ENCODE data around the gene GATAD2A. TPM values are rescaled to one million over a fixed set of nuclear protein-coding genes. Genes with fewer than 3 reads are reported as not detected.

Gene GATAD2A
- total and polyA plus RNA-seq, 4 donors, result 7.1 to 23.7 (median 18.2) TPM

DNA sequence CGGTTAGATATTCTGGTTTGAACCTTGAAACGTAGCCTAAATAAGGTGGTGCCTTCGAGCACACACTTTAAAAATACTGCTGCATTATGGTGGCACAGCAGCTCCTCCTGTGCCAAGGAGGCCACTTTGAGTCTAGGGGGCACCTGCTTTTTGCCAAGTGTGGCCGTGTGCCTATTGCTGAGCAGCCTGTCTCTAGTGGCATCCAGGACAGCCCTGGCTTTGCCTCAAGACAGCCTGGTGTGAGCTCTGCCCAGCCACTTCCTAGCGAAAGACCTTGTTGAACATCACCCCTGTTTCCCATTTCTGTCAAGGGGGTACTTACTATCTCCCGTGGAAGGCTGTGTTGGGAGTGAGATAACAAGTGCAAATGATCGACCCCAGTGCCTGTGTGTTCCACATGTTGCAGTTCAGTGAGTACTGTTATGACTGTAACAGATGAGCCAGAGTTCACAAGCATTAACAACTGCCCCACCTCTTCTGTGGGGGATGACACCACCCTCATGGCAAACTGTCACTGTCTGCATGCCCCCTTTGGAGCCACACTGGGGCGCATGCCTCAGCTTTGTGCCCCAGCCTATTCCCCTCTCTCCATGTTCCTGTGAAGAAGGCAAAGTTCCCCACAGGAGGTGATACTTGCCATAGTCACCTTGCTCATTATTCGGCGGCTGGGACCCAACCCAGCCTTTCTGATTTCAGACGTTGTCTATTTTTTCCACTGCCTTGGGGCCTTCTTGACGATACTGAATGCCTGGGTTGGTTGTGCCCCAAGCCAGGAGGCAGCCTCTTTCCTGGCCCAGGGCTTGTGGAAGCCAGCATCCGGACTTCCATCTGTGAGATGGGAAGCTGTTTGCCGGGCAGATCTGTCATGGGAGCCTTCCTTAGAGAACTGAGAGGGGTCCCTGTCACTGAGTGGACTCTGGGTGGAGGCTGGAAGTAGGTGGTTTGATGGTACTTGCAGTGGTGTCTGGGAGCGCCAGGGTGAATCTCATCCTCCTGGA is 5.4 kb downstream of the GATAD2A start:
- Histone ChIP-seq H3K4me1 (ENCODE audit: control insufficient read depth in 4 of 4, insufficient read depth in 4 of 4, low read length in 3 of 4) (peaks cover 6 to 20% (median 19%) of the 10 kb centered on the region in 4 donors), H3K27ac (ENCODE audit: low read depth in 1 of 2, low read length in 2 of 2) (no peak overlapping the region), H3K9me3 (ENCODE audit: control insufficient read depth in 4 of 4, low read length in 3 of 4) (no peaks in the 10 kb centered on the region), H3K9ac (ENCODE audit: low read depth in 1 of 2, low read length in 2 of 2) (no peak overlapping the region), H3K36me3 (ENCODE audit: control insufficient read depth in 4 of 4, insufficient read depth in 3 of 4, low read depth in 1 of 4, low read length in 3 of 4) (peaks cover 0 to 2% (median under 1%) of the 10 kb centered on the region in 4 donors), H3K4me3 (ENCODE audit: low read depth in 1 of 3, low read length in 3 of 3) (no peak overlapping the region), H3K27me3 (ENCODE audit: control insufficient read depth in 4 of 4, insufficient read depth in 4 of 4, low read length in 3 of 4) (no peaks in the 10 kb centered on the region)
- 81% methylated on average over 15 of the region's 15 CpGs for WGBS
- TF ChIP-seq, protein P1, sequence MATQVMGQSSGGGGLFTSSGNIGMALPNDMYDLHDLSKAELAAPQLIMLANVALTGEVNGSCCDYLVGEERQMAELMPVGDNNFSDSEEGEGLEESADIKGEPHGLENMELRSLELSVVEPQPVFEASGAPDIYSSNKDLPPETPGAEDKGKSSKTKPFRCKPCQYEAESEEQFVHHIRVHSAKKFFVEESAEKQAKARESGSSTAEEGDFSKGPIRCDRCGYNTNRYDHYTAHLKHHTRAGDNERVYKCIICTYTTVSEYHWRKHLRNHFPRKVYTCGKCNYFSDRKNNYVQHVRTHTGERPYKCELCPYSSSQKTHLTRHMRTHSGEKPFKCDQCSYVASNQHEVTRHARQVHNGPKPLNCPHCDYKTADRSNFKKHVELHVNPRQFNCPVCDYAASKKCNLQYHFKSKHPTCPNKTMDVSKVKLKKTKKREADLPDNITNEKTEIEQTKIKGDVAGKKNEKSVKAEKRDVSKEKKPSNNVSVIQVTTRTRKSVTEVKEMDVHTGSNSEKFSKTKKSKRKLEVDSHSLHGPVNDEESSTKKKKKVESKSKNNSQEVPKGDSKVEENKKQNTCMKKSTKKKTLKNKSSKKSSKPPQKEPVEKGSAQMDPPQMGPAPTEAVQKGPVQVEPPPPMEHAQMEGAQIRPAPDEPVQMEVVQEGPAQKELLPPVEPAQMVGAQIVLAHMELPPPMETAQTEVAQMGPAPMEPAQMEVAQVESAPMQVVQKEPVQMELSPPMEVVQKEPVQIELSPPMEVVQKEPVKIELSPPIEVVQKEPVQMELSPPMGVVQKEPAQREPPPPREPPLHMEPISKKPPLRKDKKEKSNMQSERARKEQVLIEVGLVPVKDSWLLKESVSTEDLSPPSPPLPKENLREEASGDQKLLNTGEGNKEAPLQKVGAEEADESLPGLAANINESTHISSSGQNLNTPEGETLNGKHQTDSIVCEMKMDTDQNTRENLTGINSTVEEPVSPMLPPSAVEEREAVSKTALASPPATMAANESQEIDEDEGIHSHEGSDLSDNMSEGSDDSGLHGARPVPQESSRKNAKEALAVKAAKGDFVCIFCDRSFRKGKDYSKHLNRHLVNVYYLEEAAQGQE (IDR thresholded peaks at IDR 0.05), result no peak
- TF ChIP-seq FOXA2 (IDR thresholded peaks at IDR 0.05) (no peak), YY1 (IDR thresholded peaks at IDR 0.05) (no peak), HNF4G (IDR thresholded peaks at IDR 0.05) (no peak), NR2F2 (IDR thresholded peaks at IDR 0.05) (no peak), JUND (IDR thresholded peaks at IDR 0.05) (no peak), EGR1 (IDR thresholded peaks at IDR 0.05; ENCODE audit: low read depth in 2 of 2) (no peak)
- TF ChIP-seq, protein P2, sequence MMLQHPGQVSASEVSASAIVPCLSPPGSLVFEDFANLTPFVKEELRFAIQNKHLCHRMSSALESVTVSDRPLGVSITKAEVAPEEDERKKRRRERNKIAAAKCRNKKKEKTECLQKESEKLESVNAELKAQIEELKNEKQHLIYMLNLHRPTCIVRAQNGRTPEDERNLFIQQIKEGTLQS (IDR thresholded peaks at IDR 0.05), result no peak
- TF ChIP-seq, protein P3, sequence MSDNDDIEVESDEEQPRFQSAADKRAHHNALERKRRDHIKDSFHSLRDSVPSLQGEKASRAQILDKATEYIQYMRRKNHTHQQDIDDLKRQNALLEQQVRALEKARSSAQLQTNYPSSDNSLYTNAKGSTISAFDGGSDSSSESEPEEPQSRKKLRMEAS (IDR thresholded peaks at IDR 0.05), result no peak
- DNase-seq (ENCODE audit: low spot score), result no peak

DNA sequence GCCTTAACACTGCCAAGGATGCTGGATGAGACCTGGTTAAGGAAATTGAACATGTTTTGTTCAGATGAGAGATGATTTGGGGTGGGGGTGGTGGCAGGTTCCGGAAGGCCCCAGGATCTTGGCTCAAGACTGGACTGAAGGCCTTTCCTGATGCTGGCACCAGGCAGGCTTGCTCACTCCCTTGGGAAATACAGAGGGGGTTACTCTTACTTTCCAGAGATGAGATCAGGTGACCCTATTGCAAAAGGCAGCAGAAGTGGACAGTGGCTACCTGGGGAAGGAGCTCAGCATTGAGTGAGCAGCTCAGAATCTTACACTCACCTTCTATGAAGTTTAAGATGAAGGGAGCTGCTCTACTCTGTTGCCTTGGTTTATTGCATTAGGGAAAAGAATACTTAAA is 10.8 kb downstream of the GATAD2A start:
- H3K36me3 ChIP-seq (ENCODE audit: control insufficient read depth in 4 of 4, insufficient read depth in 3 of 4, low read depth in 1 of 4, low read length in 3 of 4), result peaks cover 0 to 2% (median under 1%) of the 10 kb centered on the region in 4 donors
- no peak overlapping the region for H3K9ac ChIP-seq (ENCODE audit: low read depth in 1 of 2, low read length in 2 of 2)
- 100% methylated on average over 1 of the region's 1 CpG for WGBS
- TF ChIP-seq TAF1 (conservative IDR thresholded peaks at IDR 0.05) (no peak), FOXA1 (IDR thresholded peaks at IDR 0.05) (no peak), RXRA (IDR thresholded peaks at IDR 0.05) (no peak), JUND (IDR thresholded peaks at IDR 0.05) (no peak), HNF4G (IDR thresholded peaks at IDR 0.05) (no peak), YY1 (IDR thresholded peaks at IDR 0.05) (no peak), SP1 (IDR thresholded peaks at IDR 0.05) (no peak), NR2F2 (IDR thresholded peaks at IDR 0.05) (no peak)
- TF ChIP-seq, protein P3 (IDR thresholded peaks at IDR 0.05), result no peak
- TF ChIP-seq, protein P4, sequence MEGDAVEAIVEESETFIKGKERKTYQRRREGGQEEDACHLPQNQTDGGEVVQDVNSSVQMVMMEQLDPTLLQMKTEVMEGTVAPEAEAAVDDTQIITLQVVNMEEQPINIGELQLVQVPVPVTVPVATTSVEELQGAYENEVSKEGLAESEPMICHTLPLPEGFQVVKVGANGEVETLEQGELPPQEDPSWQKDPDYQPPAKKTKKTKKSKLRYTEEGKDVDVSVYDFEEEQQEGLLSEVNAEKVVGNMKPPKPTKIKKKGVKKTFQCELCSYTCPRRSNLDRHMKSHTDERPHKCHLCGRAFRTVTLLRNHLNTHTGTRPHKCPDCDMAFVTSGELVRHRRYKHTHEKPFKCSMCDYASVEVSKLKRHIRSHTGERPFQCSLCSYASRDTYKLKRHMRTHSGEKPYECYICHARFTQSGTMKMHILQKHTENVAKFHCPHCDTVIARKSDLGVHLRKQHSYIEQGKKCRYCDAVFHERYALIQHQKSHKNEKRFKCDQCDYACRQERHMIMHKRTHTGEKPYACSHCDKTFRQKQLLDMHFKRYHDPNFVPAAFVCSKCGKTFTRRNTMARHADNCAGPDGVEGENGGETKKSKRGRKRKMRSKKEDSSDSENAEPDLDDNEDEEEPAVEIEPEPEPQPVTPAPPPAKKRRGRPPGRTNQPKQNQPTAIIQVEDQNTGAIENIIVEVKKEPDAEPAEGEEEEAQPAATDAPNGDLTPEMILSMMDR (IDR thresholded peaks at IDR 0.05; ENCODE audit: low read depth, low read length, missing input control), result no peak
- TF ChIP-seq, protein P2 (IDR thresholded peaks at IDR 0.05), result no peak
- TF ChIP-seq, protein P5, sequence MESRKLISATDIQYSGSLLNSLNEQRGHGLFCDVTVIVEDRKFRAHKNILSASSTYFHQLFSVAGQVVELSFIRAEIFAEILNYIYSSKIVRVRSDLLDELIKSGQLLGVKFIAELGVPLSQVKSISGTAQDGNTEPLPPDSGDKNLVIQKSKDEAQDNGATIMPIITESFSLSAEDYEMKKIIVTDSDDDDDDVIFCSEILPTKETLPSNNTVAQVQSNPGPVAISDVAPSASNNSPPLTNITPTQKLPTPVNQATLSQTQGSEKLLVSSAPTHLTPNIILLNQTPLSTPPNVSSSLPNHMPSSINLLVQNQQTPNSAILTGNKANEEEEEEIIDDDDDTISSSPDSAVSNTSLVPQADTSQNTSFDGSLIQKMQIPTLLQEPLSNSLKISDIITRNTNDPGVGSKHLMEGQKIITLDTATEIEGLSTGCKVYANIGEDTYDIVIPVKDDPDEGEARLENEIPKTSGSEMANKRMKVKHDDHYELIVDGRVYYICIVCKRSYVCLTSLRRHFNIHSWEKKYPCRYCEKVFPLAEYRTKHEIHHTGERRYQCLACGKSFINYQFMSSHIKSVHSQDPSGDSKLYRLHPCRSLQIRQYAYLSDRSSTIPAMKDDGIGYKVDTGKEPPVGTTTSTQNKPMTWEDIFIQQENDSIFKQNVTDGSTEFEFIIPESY (IDR thresholded peaks at IDR 0.05), result no peak
- no peaks in the 10 kb centered on the region for H3K9me3 ChIP-seq (ENCODE audit: control insufficient read depth in 4 of 4, low read length in 3 of 4)
- no peak for DNase-seq (ENCODE audit: low spot score)
- H3K27ac ChIP-seq (ENCODE audit: low read depth in 1 of 2, low read length in 2 of 2), result no peak overlapping the region
- peaks cover 0 to 13% (median 3%) of the 10 kb centered on the region in 4 donors for H3K4me1 ChIP-seq (ENCODE audit: control insufficient read depth in 4 of 4, insufficient read depth in 4 of 4, low read length in 3 of 4)
- H3K27me3 ChIP-seq (ENCODE audit: control insufficient read depth in 4 of 4, insufficient read depth in 4 of 4, low read length in 3 of 4), result no peaks in the 10 kb centered on the region
- no peak overlapping the region for H3K4me3 ChIP-seq (ENCODE audit: low read depth in 1 of 3, low read length in 3 of 3)
